HG02943 (cell line): ENCODE measurements around the gene ZPR1.
"Not testable (repeated sequence)": the region's sequence is repeated elsewhere in the genome, so short reads cannot be mapped to it uniquely, and the experiment has no call there.

Experiments used
- ATAC-seq: cut with Tn5 transposase; IDR thresholded peaks from one replicate; pipeline ENCODE4 v1.9.1; 2021; ENCODE audit warnings: mild to moderate bottlenecking, low read depth, moderate library complexity; ENCODE audit not compliant: unreplicated experiment

The ZPR1 gene, protein sequence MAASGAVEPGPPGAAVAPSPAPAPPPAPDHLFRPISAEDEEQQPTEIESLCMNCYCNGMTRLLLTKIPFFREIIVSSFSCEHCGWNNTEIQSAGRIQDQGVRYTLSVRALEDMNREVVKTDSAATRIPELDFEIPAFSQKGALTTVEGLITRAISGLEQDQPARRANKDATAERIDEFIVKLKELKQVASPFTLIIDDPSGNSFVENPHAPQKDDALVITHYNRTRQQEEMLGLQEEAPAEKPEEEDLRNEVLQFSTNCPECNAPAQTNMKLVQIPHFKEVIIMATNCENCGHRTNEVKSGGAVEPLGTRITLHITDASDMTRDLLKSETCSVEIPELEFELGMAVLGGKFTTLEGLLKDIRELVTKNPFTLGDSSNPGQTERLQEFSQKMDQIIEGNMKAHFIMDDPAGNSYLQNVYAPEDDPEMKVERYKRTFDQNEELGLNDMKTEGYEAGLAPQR

DNA sequence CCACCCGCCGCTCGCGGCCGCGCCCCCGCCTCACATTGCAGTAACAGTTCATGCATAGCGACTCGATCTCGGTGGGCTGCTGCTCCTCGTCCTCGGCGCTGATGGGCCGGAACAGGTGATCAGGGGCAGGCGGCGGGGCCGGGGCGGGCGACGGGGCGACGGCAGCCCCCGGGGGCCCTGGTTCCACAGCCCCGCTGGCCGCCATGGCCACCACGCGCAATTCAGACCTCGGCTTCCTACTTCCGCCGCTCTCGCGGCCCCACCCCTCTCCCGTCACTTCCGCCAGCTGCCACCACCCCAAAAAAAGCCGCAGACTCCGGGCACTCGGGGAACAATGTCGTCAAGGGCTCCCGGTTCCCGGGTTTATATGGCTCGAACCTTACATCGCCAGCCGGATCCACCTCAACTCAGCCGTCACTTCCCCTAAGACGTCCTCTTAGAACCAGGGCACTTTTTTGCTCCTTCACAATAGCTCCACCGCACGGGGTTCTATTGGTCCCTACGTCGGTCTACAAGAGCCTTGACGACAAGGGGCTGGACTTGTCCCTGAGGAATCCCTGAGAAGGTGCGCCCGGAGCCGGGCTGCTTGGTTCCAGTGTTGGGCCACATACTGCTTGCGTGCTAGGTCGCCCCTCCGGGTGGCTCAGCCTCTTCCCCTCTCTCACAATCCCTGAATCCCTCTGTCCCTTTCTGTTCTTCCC lies at the start of gene ZPR1:
Gene ZPR1 (minus strand): TSS at position 238 of the 701 bp plus-strand sequence. CDS start 33 bp downstream, at position 205.
- ATAC-seq = peak; percentile 87

DNA sequence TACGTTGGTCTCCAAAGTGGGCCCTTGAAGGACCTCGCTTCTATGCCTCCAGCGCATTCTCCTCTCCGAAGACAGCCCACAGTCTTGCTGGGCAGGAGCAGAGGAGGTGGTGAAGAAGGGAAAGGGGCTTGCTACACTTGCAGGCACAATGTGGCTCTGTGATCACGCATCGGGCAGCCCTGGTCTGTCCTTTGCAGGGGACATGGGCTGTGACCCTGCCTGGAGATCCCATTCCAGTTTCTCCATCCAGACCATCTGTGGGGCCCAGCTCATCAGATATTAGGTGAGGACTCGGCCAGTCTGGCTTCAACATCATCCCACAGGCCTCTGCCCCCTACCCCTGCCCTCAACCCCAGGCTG lies 48.8 kb upstream of the ZPR1 start:
- ATAC-seq = no peak

DNA sequence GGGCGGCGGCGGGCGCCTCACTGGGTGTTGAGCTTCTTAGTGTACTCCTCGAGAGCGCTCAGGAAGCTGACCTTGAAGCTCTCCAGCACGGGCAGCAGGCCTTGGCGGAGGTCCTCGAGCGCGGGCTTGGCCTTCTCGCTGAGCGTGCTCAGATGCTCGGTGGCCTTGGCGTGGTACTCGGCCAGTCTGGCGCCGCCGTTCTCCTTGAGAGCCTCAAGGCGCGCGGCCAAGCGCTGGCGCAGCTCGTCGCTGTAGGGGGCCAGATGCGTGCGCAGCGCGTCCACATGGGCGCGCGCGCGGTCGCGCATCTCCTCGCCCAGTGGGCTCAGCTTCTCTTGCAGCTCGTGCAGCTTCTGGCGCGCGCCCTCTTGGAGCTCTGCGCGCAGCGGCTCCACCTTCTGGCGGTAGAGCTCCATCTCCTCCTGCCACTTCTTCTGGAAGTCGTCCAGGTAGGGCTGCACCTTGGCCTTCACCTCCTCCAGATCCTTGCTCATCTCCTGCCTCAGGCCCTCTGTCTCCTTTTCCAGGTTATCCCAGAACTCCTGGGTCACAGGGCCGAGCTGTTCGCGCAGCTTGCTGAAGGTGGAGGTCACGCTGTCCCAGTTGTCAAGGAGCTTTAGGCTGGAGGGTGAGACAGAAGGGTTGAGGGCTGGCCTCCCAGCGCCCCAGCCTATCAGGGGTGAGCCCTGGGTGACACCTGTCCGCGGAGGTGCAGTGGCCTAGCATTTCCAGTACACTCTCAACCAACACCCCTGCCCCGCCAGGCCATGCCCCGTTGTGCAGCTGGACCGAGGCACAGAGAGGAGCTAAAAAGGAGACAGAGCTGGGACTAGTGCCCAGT lies 48.2 kb upstream of the ZPR1 start:
- ATAC-seq = peak; percentile 71

DNA sequence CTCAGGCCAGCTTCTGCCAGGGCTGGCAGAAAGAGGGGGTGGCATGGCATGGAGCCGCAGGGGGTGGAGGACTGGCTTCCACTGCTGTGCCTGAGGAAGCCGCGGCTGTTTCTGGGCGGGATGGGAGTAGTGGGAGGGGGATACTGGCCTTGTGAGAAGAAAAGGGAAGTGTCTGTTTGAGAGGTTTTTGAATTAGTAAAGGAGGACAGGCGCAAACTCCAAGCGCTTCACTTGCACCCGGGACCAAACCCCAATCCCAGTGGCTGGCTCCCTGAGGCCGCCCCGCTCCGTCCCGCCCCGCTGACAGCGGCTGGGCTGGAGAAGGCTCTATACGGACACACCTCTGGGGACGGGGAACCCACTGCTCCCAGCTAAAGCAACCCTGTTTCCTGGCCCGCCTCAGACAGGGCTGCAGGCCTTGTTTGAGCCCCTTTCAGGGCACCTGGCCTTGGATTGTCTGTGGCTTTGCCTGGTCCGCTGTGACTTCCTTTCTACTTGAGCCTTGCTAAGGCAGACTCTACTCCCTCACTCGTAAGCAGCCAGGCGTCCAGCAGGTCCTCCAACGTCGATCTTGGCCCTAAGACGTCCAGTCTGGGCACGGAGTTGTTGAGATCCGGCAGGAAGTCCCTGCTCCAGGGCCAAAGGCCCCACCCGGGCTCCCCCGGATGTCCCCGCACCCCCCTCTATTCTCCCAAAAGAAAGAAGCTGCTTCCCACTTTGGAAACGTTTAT lies 47.4 kb upstream of the ZPR1 start:
- ATAC-seq = no peak

DNA sequence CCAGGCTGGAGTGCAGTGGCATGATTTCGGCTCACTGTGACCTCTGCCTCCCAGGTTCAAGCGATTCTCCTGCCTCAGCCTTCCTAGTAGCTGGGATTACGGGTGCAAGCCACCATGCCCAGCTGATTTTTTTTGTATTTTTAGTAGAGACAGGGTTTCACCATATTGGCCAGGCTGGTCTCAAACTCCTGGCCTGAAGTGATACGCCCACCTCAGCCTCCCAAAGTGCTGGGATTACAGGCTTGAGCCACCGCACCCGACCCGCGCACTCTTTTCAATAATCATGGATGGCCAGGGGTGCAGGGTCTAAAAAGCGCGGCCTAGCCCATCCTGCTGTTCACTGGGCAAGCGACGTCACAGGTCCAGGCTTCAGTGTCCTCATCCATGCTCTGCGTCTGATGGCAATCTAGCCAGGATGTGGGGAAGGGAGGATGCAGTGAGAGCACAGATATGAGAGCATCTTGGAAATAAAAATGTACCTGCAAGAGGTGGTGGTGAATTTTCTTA lies 46.8 kb upstream of the ZPR1 start:
- ATAC-seq = not testable (repeated sequence)

DNA sequence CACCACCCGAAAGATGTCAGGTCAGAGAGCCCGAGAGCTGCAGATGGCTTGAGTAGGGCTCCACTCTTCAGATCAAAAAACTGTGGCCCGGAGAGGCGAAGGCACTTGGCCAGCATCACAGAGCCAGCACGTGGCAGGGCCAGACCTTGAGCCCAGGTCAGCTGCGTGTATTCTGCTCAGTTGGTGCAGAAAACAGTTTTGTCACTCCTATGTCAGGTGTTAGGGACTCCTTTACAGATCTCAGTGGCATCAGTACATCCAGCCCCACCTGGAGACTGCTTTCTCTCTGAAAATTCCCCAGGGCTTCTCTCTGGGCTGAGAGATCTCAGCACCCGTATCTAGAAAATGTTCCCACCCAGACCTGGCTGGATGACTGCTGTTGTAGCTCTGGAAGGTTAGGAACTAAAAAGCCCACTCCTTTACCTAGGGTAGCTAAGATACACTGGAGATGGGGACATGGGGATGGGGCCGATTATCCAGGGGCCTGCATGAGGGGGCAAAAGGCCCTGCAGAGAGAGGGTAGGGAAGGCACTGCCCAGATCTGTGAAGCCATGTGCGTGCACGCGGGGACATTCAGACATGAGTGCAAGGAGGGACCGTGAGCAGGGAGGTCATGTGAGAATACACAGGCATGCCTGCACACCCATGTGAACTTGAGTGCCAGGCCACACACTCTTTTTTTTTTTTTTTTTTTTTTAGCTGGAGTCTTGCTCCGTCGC lies 46.2 kb upstream of the ZPR1 start:
- ATAC-seq = no peak

DNA sequence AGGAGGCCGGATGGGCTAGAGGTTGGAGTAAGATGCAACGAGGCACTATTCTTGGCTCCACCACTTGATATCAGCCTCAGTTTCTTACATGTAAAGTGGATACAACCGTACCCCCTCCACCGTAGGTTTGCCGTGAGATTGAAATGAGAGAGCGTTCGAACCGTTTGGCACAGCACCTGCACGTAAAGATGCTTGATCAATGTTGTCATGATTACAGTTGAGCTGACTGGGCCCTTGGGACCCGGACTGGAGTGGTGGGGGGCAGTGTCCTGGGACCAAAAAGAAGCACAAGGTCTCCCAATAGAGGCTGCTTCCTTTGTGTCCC lies 45.6 kb upstream of the ZPR1 start:
- no peak for ATAC-seq

DNA sequence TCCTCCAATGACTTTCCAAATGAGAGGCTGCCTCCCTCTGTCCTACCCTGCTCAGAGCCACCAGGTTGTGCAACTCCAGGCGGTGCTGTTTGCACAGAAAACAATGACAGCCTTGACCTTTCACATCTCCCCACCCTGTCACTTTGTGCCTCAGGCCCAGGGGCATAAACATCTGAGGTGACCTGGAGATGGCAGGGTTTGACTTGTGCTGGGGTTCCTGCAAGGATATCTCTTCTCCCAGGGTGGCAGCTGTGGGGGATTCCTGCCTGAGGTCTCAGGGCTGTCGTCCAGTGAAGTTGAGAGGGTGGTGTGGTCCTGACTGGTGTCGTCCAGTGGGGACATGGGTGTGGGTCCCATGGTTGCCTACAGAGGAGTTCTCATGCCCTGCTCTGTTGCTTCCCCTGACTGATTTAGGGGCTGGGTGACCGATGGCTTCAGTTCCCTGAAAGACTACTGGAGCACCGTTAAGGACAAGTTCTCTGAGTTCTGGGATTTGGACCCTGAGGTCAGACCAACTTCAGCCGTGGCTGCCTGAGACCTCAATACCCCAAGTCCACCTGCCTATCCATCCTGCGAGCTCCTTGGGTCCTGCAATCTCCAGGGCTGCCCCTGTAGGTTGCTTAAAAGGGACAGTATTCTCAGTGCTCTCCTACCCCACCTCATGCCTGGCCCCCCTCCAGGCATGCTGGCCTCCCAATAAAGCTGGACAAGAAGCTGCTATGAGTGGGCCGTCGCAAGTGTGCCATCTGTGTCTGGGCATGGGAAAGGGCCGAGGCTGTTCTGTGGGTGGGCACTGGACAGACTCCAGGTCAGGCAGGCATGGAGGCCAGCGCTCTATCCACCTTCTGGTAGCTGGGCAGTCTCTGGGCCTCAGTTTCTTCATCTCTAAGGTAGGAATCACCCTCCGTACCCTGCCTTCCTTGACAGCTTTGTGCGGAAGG lies 44.8 kb upstream of the ZPR1 start:
- ATAC-seq = no peak

DNA sequence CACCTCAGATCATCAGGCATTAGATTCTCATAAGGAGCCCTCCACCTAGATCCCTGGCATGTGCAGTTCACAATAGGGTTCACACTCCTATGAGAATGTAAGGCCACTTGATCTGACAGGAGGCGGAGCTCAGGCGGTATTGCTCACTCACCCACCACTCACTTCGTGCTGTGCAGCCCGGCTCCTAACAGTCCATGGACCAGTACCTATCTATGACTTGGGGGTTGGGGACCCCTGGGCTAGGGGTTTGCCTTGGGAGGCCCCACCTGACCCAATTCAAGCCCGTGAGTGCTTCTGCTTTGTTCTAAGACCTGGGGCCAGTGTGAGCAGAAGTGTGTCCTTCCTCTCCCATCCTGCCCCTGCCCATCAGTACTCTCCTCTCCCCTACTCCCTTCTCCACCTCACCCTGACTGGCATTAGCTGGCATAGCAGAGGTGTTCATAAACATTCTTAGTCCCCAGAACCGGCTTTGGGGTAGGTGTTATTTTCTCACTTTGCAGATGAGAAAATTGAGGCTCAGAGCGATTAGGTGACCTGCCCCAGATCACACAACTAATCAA lies 44.0 kb upstream of the ZPR1 start:
- no peak for ATAC-seq

DNA sequence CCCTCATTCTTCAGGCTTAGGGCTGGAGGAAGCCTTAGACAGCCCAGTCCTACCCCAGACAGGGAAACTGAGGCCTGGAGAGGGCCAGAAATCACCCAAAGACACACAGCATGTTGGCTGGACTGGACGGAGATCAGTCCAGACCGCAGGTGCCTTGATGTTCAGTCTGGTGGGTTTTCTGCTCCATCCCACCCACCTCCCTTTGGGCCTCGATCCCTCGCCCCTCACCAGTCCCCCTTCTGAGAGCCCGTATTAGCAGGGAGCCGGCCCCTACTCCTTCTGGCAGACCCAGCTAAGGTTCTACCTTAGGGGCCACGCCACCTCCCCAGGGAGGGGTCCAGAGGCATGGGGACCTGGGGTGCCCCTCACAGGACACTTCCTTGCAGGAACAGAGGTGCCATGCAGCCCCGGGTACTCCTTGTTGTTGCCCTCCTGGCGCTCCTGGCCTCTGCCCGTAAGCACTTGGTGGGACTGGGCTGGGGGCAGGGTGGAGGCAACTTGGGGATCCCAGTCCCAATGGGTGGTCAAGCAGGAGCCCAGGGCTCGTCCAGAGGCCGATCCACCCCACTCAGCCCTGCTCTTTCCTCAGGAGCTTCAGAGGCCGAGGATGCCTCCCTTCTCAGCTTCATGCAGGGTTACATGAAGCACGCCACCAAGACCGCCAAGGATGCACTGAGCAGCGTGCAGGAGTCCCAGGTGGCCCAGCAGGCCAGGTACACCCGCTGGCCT lies 42.5 kb upstream of the ZPR1 start:
- no peak for ATAC-seq

DNA sequence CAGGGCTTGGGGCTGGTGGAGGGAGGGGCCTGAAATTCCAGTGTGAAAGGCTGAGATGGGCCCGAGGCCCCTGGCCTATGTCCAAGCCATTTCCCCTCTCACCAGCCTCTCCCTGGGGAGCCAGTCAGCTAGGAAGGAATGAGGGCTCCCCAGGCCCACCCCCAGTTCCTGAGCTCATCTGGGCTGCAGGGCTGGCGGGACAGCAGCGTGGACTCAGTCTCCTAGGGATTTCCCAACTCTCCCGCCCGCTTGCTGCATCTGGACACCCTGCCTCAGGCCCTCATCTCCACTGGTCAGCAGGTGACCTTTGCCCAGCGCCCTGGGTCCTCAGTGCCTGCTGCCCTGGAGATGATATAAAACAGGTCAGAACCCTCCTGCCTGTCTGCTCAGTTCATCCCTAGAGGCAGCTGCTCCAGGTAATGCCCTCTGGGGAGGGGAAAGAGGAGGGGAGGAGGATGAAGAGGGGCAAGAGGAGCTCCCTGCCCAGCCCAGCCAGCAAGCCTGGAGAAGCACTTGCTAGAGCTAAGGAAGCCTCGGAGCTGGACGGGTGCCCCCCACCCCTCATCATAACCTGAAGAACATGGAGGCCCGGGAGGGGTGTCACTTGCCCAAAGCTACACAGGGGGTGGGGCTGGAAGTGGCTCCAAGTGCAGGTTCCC lies 41.8 kb upstream of the ZPR1 start, which contains the start of gene APOC3:
Gene APOC3 (plus strand): TSS at position 383 of the 659 bp plus-strand sequence. CDS start 676 bp downstream, outside the sequence.
- ATAC-seq = no peak

DNA sequence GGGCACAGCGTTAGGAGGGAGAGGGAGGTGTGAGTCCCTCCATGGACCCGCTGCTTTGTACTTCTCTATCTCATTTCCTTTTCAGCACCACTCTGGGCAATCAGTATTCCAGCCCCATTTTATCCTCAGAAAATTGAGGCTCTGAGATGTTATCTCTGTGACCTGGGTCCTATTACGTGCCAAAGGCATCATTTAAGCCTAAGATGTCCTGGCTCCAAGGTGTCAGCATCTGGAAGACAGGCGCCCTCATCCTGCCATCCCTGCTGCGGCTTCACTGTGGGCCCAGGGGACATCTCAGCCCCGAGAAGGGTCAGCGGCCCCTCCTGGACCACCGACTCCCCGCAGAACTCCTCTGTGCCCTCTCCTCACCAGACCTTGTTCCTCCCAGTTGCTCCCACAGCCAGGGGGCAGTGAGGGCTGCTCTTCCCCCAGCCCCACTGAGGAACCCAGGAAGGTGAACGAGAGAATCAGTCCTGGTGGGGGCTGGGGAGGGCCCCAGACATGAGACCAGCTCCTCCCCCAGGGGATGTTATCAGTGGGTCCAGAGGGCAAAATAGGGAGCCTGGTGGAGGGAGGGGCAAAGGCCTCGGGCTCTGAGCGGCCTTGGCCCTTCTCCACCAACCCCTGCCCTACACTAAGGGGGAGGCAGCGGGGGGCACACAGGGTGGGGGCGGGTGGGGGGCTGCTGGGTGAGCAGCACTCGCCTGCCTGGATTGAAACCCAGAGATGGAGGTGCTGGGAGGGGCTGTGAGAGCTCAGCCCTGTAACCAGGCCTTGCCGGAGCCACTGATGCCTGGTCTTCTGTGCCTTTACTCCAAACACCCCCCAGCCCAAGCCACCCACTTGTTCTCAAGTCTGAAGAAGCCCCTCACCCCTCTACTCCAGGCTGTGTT lies 41.1 kb upstream of the ZPR1 start:
- ATAC-seq = no peak

DNA sequence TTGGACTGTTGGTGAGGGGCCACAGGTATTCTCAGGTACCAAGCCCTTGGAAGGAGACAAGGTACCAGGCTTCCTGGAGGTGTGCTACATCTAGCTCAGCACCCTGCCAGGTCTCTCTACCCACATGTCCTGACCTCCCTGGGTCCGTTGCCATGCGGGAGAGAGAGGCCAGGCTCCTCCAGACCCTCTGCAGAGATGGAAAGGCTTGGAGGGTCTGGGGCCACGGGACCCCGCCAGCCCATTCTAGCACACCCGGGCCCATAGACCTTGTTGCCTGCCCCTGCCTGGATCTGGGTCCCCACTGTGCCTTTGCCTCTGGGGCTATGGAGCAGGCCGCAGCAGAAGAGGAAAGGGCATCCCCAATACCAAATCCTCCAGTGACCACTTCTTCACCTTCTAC lies 39.6 kb upstream of the ZPR1 start:
- ATAC-seq = no peak

DNA sequence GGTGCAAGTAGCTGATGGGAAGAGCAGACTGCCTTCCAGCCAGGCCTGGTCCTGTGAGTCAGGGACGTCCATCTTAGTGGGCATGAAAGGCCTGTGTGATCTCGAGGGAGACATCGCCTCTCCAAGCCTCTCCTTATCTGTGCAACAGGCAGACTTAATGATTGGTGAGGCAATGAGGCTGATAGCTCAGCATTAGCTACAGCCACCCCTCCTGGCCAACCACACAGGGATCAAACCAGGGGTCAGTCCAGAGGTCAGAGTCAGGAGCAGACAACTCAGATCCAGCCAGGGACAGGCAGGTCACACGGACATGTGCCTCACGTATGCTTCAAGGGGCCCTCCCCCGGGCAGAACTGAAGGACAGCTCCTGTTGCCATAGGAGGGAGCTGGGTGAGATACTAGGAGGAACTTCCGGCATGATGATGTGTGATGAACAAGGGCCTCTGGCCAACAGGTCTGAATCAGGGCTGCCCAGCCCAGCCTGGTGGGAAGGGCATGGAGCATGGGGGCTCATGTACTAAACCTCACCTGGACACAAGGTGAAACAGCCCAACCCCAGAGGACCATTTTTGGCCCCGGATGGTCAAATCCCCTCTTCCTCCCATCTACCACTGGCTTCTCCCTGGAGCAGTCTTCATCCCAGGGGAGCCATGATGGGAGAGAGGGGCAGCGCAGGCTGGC lies 39.1 kb upstream of the ZPR1 start:
- ATAC-seq = no peak
